Motor neuron (in vitro differentiated cells): ENCODE results near the gene DTX3. TPM values are rescaled to one million over a fixed set of nuclear protein-coding genes. Genes with fewer than 3 reads are reported as not detected.
A peak's percentile ranks its signal among the peaks of the same experiment; 100 is the strongest.

ENCODE experiments used
- ATAC-seq, 8 experiments: fragments of 200-7000 bp; cut with Tn5 transposase; replicated peaks in 6 of 8; 2 replicates each; pipeline ENCODE4 v1.8.0; 2021; ENCODE audit warnings: mild to moderate bottlenecking in 8 of 8, moderate library complexity in 8 of 8
- H3K27ac ChIP-seq, 2 donors: fragments of 250-450 bp; sonication (Bioruptor Pico); 2 replicates each; pipeline ENCODE4 v1.9.0; 2021; ENCODE audit warnings: antibody characterized with exemption in 2 of 2, mild to moderate bottlenecking in 2 of 2, moderate library complexity in 1 of 2
- H3K4me1 ChIP-seq, 2 donors: fragments of 250-450 bp; sonication (Bioruptor Pico); replicated peaks in 1 of 2; 2 replicates each; pipeline ENCODE4 v1.6.1; 2021; ENCODE audit warnings: antibody characterized with exemption in 2 of 2, mild to moderate bottlenecking in 2 of 2, moderate library complexity in 1 of 2
- H3K4me3 ChIP-seq, 5 donors: fragments of 250-450 bp; sonication (Bioruptor Pico); 2 replicates each; pipeline ENCODE4 v1.9.0; 2021; ENCODE audit warnings: antibody characterized with exemption in 5 of 5, mild to moderate bottlenecking in 5 of 5, moderate library complexity in 4 of 5
- WGBS, 10 experiments: fragments of 450-650 bp; shearing (Covaris generic); methylation state at CpG; one replicate each; pipeline ENCODE4 v1.0.0; 2022; 5-methylcytosine and 5-hydroxymethylcytosine counted together
- in situ Hi-C, 9 experiments: fragments of 400-800 bp; cut with MboI; loops; one replicate each; pipeline ENCODE4 v1.15.0; 2021; ENCODE audit warnings: low sequenced_read_pairs in 9 of 9, low pct_unique_long_range_greater_than_20kb in 2 of 9; ENCODE audit not compliant: unreplicated experiment in 9 of 9
- total RNA-seq, 8 experiments: library from RNA; unstranded; fragments of 300-600 nt; gene quantifications; 2 replicates each; pipeline versions ENCODE4 v1.2.3 to v1.2.4, GENCODE V29; 2022

DTX3 gene
- total RNA-seq, 8 experiments from 2014 or later = 2.8 to 79.9 (median 62.7) TPM

DNA sequence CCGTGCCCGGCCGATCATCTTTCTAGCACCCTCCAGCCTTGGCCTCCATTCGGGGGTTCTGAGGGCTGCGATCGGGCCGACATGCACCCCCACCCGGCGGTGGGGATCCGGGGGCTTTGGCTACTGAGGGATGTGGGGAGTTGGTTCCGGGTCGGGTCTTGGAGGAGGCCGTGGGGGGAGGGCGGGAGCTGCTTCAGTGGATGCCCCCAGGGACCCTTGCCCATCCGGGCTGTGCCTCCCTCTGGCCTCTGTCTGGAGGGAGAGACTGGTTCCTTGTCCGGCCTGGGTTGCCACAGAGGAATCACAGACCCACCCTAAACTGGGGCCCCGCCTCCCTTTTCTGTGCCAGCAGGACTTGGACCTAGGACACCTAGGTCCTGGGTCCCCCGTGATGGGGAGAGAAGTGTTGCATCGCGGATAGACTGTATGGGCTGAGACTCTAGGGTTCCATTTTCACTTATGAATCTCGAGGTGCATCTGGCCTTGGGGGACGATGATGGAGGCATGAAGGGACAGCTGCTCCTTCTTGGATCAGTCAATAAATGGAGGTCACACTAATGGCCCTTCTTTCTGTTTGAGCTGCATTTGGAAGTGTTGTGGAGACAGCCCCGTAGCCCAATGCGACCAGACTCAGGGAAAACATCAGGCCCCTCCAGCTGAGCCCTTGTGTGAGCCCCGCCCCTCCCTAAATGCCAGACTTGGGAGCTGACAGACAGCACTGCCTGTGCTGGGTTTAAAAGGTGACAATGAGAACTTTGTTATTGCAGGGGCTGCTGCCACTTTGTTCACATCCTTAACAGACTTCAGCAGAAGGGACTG is 577 bp downstream of the DTX3 start:
- peak overlapping the region; percentile 61 to 93 (median 80) for H3K4me3 ChIP-seq
- in situ Hi-C loops = no loop called here
- ATAC-seq = peak; percentile 14 to 61 (median 58)
- peaks cover 18 to 28% of the 10 kb centered on the region in 2 donors for H3K4me1 ChIP-seq
- H3K27ac ChIP-seq = peak overlapping the region; percentile 83 to 90
- WGBS, 10 experiments = 7 to 20% (median 11%) methylated on average over 3 to 4 of the region's 25 CpGs; no CpG with 5 or more reads in 7 of the 10 experiments

DNA sequence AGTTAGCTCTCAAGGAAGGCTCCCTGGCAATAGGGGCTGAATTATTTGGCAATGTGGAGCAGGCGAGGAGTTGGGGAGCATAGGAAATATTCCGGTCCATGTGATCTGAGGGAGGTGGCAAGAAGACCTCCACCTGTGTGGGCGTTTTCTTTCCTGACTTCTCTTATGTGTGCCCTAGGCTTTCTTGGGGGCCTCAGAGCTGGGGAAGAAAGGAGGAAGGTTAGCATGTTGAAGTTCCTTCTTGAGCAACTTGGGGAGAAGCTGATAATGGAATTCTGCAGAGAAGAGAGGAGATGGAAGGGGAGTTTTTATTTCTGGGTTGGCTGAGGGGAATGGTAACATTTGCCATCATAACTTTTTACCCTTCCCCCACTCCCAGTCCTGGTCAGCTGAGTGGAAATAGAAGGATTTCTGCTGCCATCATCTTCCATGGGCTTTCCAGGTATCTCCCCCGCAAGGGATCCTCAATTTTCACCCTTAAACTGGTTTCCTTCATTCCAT is 1.2 kb downstream of the DTX3 start:
- WGBS, 10 experiments = 30 to 100% (median 86%) methylated on average over 1 to 4 of the region's 4 CpGs; no CpG with 5 or more reads in 3 of the 10 experiments
- ATAC-seq = no peak
- in situ Hi-C loops = no loop called here
- H3K27ac ChIP-seq = peak overlapping the region in 1 of 2 donors; percentile 90
- peaks cover 25 to 34% of the 10 kb centered on the region in 2 donors for H3K4me1 ChIP-seq
- peak overlapping the region; percentile 61 to 93 (median 80) for H3K4me3 ChIP-seq

DNA sequence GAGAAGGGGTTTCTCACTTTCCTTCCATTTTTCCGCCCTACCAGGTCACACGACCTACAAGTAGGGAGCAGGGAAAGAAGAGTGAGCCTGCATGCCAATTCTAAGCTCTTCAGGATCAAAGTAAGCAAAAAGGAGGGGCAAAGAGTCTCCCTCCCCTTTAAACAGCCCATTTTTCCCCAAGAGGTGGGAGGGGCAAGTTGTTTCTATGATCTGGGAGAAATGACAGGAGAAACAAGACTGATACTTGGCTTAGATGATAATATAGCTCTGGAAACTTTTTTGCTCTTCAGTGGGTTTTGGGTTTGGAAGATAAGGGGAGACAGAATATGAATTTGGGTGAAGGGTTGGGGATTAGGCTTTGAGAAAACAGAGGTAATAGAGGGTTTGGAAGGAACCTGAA is 1.8 kb downstream of the DTX3 start:
- 71 to 83% methylated on average over 2 of the region's 2 CpGs; no CpG with 5 or more reads in 8 of the 10 experiments for WGBS, 10 experiments
- peaks cover 27 to 36% of the 10 kb centered on the region in 2 donors for H3K4me1 ChIP-seq

DNA sequence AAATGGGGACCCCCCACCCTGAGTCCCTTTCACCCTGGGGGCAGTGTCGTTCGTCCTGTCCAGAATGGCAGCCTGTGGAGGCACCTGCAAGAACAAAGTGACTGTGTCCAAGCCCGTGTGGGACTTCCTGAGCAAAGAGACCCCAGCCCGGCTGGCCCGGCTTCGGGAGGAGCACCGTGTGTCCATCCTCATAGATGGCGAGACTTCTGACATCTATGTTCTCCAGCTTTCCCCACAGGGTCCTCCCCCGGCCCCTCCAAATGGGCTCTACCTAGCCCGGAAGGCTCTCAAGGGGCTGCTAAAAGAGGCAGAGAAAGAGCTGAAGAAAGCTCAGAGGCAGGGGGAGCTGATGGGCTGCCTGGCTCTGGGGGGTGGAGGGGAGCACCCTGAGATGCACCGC is 2.2 kb downstream of the DTX3 start:
- no peak for ATAC-seq
- in situ Hi-C loops = no loop called here
- 97 to 100% (median 100%) methylated on average over 2 to 5 of the region's 11 CpGs; no CpG with 5 or more reads in 7 of the 10 experiments for WGBS, 10 experiments
- Histone ChIP-seq H3K27ac (no peak overlapping the region), H3K4me3 (no peak overlapping the region), H3K4me1 (peaks cover 29 to 38% of the 10 kb centered on the region in 2 donors)

More for the DNA sequence above, 1.8 kb downstream of the DTX3 start:
- Histone ChIP-seq H3K4me3 (no peak overlapping the region), H3K27ac (no peak overlapping the region)
- in situ Hi-C loops = no loop called here
- ATAC-seq = no peak

DNA sequence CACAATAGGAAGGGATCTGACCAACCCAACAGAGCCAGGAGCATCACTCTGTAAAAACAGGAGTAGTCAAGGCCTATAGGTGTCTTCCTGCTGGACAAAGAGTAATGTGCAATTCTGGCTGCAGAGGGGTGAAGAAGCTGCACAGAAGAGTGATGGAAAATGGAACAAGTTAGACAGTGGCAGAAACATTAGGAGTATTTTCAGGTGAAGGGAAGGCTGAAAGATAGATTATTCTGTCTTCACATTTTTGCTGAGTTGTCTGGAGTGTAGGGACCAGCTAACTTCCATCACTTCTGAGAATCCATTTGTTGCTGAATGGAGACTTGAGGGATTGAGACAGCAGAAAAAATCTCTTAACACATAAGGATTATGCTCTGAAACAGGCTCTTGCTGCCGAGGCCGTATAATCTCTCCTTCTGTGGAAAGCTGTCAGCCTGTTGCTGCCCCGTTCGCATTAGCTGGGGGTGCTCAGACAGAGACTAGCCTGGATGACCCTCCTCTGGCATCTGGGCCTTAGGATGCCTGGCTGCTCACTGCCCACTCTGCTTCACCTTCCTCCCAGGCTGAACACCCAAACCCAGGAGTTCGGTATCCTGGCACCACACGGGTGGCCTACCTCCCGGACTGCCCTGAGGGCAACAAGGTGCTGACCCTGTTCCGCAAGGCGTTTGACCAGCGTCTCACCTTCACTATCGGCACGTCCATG is 3.5 kb downstream of the DTX3 start:
- H3K27ac ChIP-seq = no peak overlapping the region
- peaks cover 39 to 47% of the 10 kb centered on the region in 2 donors for H3K4me1 ChIP-seq
- no peak overlapping the region for H3K4me3 ChIP-seq
- in situ Hi-C loops = no loop called here
- 77 to 93% (median 85%) methylated on average over 2 to 6 of the region's 12 CpGs; no CpG with 5 or more reads in 6 of the 10 experiments for WGBS, 10 experiments
- no peak for ATAC-seq

GRCh38 chr12:57609101-57609780 is 4.6 kb downstream of the DTX3 start:
- ATAC-seq = peak in 1 of 8 experiments; percentile 2
- in situ Hi-C loops = no loop called here
- WGBS, 10 experiments = 0 to 73% (median 33%) methylated on average over 1 to 4 of the region's 19 CpGs; no CpG with 5 or more reads in 5 of the 10 experiments
- Histone ChIP-seq H3K27ac (no peak overlapping the region), H3K4me3 (no peak overlapping the region), H3K4me1 (peaks cover 30 to 38% of the 10 kb centered on the region in 2 donors)

DNA sequence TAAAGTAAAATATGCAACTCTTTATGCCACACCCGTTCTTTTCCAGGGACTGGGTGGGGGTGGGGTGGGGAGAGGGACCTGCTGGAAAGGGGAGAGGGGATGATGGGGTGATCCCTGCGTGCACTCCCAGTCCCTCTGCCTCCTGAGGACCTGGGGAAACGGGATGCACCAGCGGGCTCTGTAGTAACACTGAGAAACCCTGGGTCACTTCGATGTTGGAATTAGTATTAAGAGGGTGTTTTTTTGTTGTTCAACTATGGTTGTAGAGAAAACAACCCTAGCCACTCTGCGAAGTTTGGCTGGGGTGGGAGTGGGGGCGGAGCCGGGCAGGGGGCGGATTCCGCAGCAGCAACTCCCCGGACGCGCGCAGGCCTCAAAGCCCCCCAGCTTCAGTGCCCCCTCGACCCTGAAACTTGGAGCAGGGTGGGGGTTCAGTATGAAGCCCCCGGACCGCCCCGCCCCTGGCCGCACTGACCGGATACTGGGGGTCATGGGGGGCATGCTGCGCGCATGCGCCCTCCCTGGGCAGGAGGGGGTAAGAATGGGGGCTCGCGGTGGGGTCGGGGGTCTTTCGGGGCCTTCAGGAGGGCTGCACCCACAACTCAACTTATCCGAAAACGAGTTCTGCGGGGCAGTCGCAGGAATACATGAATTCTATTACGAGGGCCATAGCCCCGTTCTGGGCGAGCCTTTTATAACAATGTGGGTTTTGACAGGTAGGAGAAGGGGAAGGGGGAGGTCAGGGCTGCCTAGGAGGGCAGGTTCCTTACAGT is 5.3 kb downstream of the DTX3 start:
- in situ Hi-C loops = no loop called here
- peak in 2 of 8 experiments; percentile 3 to 5 for ATAC-seq
- peak overlapping the region in 2 of 5 donors; percentile 46 to 50 for H3K4me3 ChIP-seq
- 0 to 30% (median 20%) methylated on average over 1 to 3 of the region's 34 CpGs; no CpG with 5 or more reads in 7 of the 10 experiments for WGBS, 10 experiments
- peak overlapping the region in 1 of 2 donors; percentile 94 for H3K27ac ChIP-seq
- peaks cover 29 to 36% of the 10 kb centered on the region in 2 donors for H3K4me1 ChIP-seq

DNA sequence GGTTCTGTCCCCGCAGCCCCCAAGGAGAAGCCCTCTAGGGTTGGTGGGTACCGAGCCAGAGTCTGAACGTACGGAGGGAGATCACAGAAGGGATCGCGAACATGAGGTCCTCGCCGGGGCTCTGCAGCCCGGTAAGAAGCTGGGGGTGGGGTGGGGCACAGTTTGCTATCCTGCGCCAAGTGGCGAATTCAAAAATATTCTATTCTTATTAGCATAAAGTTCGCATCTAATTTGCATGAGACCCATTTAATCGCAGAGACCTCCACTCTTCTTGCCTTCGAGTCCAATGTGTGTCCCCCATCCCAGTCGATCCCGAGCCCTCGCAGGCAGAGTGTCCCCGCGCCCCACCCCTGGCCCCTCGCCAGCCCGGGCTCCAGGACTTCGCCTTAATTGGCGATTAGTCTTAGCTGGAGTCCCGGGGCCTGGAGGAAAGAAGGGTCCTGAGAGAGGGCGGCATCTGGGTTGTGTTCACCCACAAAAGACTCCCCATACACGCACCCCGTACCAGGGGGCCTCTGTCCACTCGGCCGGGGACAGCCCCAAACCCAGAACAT is 6.0 kb downstream of the DTX3 start:
- WGBS, 10 experiments = 0 to 20% (median 7%) methylated on average over 1 to 3 of the region's 29 CpGs; no CpG with 5 or more reads in 6 of the 10 experiments
- peak overlapping the region; percentile 83 to 94 for H3K27ac ChIP-seq

DNA sequence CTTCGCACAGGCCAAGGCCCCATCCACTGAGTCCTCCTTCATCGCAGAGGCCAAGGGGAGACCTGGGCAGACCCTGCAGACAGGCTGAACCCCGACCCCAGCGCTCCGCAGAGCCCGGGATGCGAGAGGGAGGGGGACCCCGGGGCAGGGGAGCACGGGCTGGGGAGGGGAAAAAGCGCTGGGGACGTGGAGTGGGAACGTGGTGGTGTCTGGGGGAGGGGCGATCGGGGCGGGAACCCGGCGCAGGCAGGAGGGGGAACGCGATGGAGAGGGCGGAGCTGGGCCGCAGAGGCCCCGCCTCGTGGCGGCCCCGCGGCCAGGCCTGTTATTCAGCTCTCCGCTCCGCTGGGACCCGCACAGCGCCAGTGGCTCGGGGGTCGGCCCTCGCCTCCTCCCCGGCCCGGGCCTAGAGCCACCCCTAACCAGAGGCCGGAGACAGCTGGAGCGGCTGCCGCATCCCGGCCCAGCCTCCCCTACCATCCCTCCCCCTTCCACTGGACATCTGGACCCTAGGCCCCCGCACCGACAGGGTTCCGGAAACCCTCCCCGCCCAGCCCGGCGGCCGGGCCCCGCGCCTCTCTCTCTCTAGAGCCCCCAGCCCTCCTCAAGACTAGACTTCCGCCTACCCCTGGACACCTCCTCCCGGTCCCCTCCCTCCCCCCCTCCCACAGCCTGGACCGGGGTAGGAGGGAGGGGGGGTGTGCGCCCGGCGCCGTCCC is 6.6 kb downstream of the DTX3 start, which contains the start of gene ARHGEF25:
TSS of gene ARHGEF25 (plus strand) at position 328 of the 719 bp plus-strand sequence. CDS start 460 bp downstream, outside the sequence.
- peak; percentile 73 to 91 (median 89) for ATAC-seq
- in situ Hi-C loops = no loop called here
- Histone ChIP-seq H3K4me1 (peaks cover 22 to 26% of the 10 kb centered on the region in 2 donors), H3K4me3 (peak within 1 kb of the TSS; percentile 40 to 70 (median 50)), H3K27ac (peak within 1 kb of the TSS; percentile 83 to 94)
- 0% methylated on average over 1 of the region's 55 CpGs; no CpG with 5 or more reads in 9 of the 10 experiments for WGBS, 10 experiments

More for the DNA sequence above, 6.0 kb downstream of the DTX3 start:
- Histone ChIP-seq H3K4me3 (peak overlapping the region; percentile 40 to 70 (median 50)), H3K4me1 (peaks cover 27 to 31% of the 10 kb centered on the region in 2 donors)
- in situ Hi-C loops = no loop called here
- ATAC-seq = peak in 5 of 8 experiments; percentile 6 to 56 (median 18)

GRCh38 chr12:57611827-57612710 is 7.4 kb downstream of the DTX3 start:
- Histone ChIP-seq H3K4me1 (peaks cover 22 to 26% of the 10 kb centered on the region in 2 donors), H3K4me3 (peak overlapping the region; percentile 40 to 70 (median 50)), H3K27ac (peak overlapping the region; percentile 83 to 94)
- in situ Hi-C loops = no loop called here
- ATAC-seq = peak in 3 of 8 experiments; percentile 0 to 9 (median 1)
- 0 to 57% (median 24%) methylated on average over 1 to 3 of the region's 23 CpGs; no CpG with 5 or more reads in 4 of the 10 experiments for WGBS, 10 experiments
